Activated CD8-positive, alpha-beta memory T cell treated with anti-CD3 and anti-CD28 coated beads, Interleukin-2, amount 10 ng/mL, durations not matched to agents 7 days and 5 days (primary cell): Measurements from ENCODE around the gene TOMM40L. TPM values are rescaled to one million over a fixed set of nuclear protein-coding genes. Genes with fewer than 3 reads are reported as not detected.
"Not testable (repeated sequence)": the region's sequence is repeated elsewhere in the genome, so short reads cannot be mapped to it uniquely, and the experiment has no call there.

Source experiments
- ATAC-seq: fragments of 150-1000 bp; cut with Tn5 transposase; one replicate; pipeline ENCODE4 v1.10.0; 2021; ENCODE audit warnings: moderate library complexity
- CTCF ChIA-PET: fragments of 350-600 bp; sonication (Branson Sonifier 250); formaldehyde crosslinking; loops from one replicate; lab custom pipeline; 2021; ENCODE audit warnings: antibody characterized with exemption; lab: Charles Lee
- DNase-seq: peaks from one replicate; pipeline ENCODE4 v3.0.0-alpha.2; 2020
- H3K27ac Mint-ChIP-seq: one replicate; pipeline ENCODE4 v1.8.0; 2021; ENCODE audit warnings: mild to moderate bottlenecking, mixed read lengths
- H3K27me3 Mint-ChIP-seq: one replicate; pipeline ENCODE4 v1.8.0; 2021; ENCODE audit warnings: mixed read lengths
- H3K36me3 Mint-ChIP-seq: one replicate; pipeline ENCODE4 v1.8.0; 2021; ENCODE audit warnings: mild to moderate bottlenecking, mixed read lengths
- H3K4me1 Mint-ChIP-seq: one replicate; pipeline ENCODE4 v1.8.0; 2021; ENCODE audit warnings: mixed read lengths
- H3K4me3 Mint-ChIP-seq: one replicate; pipeline ENCODE4 v1.8.0; 2021; ENCODE audit warnings: mild to moderate bottlenecking, moderate library complexity, mixed read lengths
- H3K9me3 Mint-ChIP-seq: one replicate; pipeline ENCODE4 v1.8.0; 2022; ENCODE audit warnings: low read depth, mixed read lengths
- total RNA-seq, 2 experiments: library from RNA; stranded (reverse); gene quantifications; one replicate each; pipeline ENCODE4 v1.2.3, GENCODE V29; 2021

Gene TOMM40L
- total RNA-seq, 2 experiments from 2014 or later, result 19.4 to 27.6 TPM

- Mint-ChIP-seq H3K9me3 (no peaks in the 10 kb centered on the region), H3K27ac (peak overlapping the region; percentile 25), H3K27me3 (no peaks in the 10 kb centered on the region), H3K4me1 (peaks cover 32% of the 10 kb centered on the region), H3K4me3 (no peak overlapping the region), H3K36me3 (peaks cover 20% of the 10 kb centered on the region)
- DNase-seq (no peak), ATAC-seq (no peak)
- CTCF ChIA-PET, result interaction anchor here (0.7 to 5.3 kb wide), 6 partner anchors 8 to 164 kb away, joined by 3 to 26 read pairs (median 10); partner anchors contain the start of genes NDUFS2 and TOMM40L
Observed at GRCh38 chr1:161217831-161218230, 8.0 kb upstream of the TOMM40L start.

GRCh38 chr1:161218301-161219077 is 7.4 kb upstream of the TOMM40L start:
- no peak overlapping the region for H3K27ac Mint-ChIP-seq
- H3K36me3 Mint-ChIP-seq, result peaks cover 15% of the 10 kb centered on the region
- ATAC-seq (no peak), DNase-seq (no peak)
- H3K4me1 Mint-ChIP-seq, result peaks cover 32% of the 10 kb centered on the region
- H3K9me3 Mint-ChIP-seq, result no peaks in the 10 kb centered on the region
- no peaks in the 10 kb centered on the region for H3K27me3 Mint-ChIP-seq
- CTCF ChIA-PET, result interaction anchor here (0.6 to 10.9 kb wide), 6 partner anchors 8 to 121 kb away, joined by 3 to 110 read pairs (median 11); partner anchors contain the start of gene NDUFS2
- H3K4me3 Mint-ChIP-seq, result no peak overlapping the region

- no peaks in the 10 kb centered on the region for H3K9me3 Mint-ChIP-seq
Observed at GRCh38 chr1:161219078-161219892, 6.6 kb upstream of the TOMM40L start.

GRCh38 chr1:161220002-161220401 is 5.9 kb upstream of the TOMM40L start:
- H3K4me1 Mint-ChIP-seq, result peaks cover 29% of the 10 kb centered on the region

More at GRCh38 chr1:161219078-161219892, 6.6 kb upstream of the TOMM40L start:
- DNase-seq (no peak), ATAC-seq (no peak)
- no peak overlapping the region for H3K27ac Mint-ChIP-seq
- CTCF ChIA-PET, result interaction anchor here (0.8 to 10.9 kb wide), 7 partner anchors 9 to 162 kb away, joined by 3 to 110 read pairs (median 10); partner anchors contain the start of gene NDUFS2
- no peaks in the 10 kb centered on the region for H3K27me3 Mint-ChIP-seq
- peaks cover 32% of the 10 kb centered on the region for H3K4me1 Mint-ChIP-seq
- peaks cover 7% of the 10 kb centered on the region for H3K36me3 Mint-ChIP-seq
- H3K4me3 Mint-ChIP-seq, result no peak overlapping the region

GRCh38 chr1:161222175-161223019 is 3.5 kb upstream of the TOMM40L start:
- no peaks in the 10 kb centered on the region for H3K27me3 Mint-ChIP-seq
- H3K4me1 Mint-ChIP-seq, result peaks cover 32% of the 10 kb centered on the region
- no peaks in the 10 kb centered on the region for H3K36me3 Mint-ChIP-seq
- H3K9me3 Mint-ChIP-seq, result no peaks in the 10 kb centered on the region
- no peak for ATAC-seq
- DNase-seq, result no peak
- H3K27ac Mint-ChIP-seq, result no peak overlapping the region
- no peak overlapping the region for H3K4me3 Mint-ChIP-seq
- CTCF ChIA-PET, result interaction anchor here (0.6 to 11.7 kb wide), 6 partner anchors 12 to 163 kb away, joined by 3 to 215 read pairs (median 4); no protein-coding TSS in a partner anchor

More at GRCh38 chr1:161220002-161220401, 5.9 kb upstream of the TOMM40L start:
- Mint-ChIP-seq H3K4me3 (no peak overlapping the region), H3K36me3 (peaks cover 3% of the 10 kb centered on the region), H3K27me3 (no peaks in the 10 kb centered on the region), H3K9me3 (no peaks in the 10 kb centered on the region), H3K27ac (no peak overlapping the region)
- DNase-seq (no peak), ATAC-seq (no peak)
- CTCF ChIA-PET, result interaction anchor here (1.0 to 10.9 kb wide), 6 partner anchors 9 to 86 kb away, joined by 3 to 110 read pairs (median 11); partner anchors contain the start of gene NDUFS2

- H3K4me3 Mint-ChIP-seq, result no peak overlapping the region
- H3K9me3 Mint-ChIP-seq, result no peaks in the 10 kb centered on the region
- H3K27me3 Mint-ChIP-seq, result no peaks in the 10 kb centered on the region
- DNase-seq (no peak), ATAC-seq (no peak)
- H3K36me3 Mint-ChIP-seq, result peaks cover 1% of the 10 kb centered on the region
- peaks cover 32% of the 10 kb centered on the region for H3K4me1 Mint-ChIP-seq
- CTCF ChIA-PET, result interaction anchor here (1.0 to 11.7 kb wide), 8 partner anchors 13 to 161 kb away, joined by 3 to 215 read pairs (median 50); partner anchors contain the start of genes CFAP126, NDUFS2 and PPOX
- H3K27ac Mint-ChIP-seq, result no peak overlapping the region
Observed at GRCh38 chr1:161223805-161224694, 1.8 kb upstream of the TOMM40L start.

GRCh38 chr1:161224695-161225087 is 1.2 kb upstream of the TOMM40L start:
- H3K27me3 Mint-ChIP-seq, H3K4me3 Mint-ChIP-seq, H3K36me3 Mint-ChIP-seq, ATAC-seq, H3K9me3 Mint-ChIP-seq, H3K27ac Mint-ChIP-seq, DNase-seq: not testable (repeated sequence)
- peaks cover 32% of the 10 kb centered on the region for H3K4me1 Mint-ChIP-seq
- CTCF ChIA-PET, result interaction anchor here (0.6 to 11.7 kb wide), 12 partner anchors 8 to 160 kb away, joined by 4 to 215 read pairs (median 24); partner anchors contain the start of genes CFAP126, FCER1G, NDUFS2 and PPOX

GRCh38 chr1:161225178-161225533 is 704 bp upstream of the TOMM40L start:
- no peaks in the 10 kb centered on the region for H3K27me3 Mint-ChIP-seq
- CTCF ChIA-PET, result interaction anchor here (0.6 to 11.7 kb wide), 37 partner anchors 9 to 514 kb away, joined by 3 to 215 read pairs (median 6); partner anchors contain the start of genes ADAMTS4, B4GALT3, CFAP126 and FCER1G
- H3K4me3 Mint-ChIP-seq, result peak overlapping the region; percentile 95
- DNase-seq, result no peak
- H3K9me3 Mint-ChIP-seq, result no peaks in the 10 kb centered on the region
- H3K4me1 Mint-ChIP-seq, result peaks cover 32% of the 10 kb centered on the region
- no peak for ATAC-seq
- H3K27ac Mint-ChIP-seq, result peak overlapping the region; percentile 93
- H3K36me3 Mint-ChIP-seq, result peaks cover 2% of the 10 kb centered on the region

GRCh38 chr1:161226320-161226711 is 456 bp downstream of the TOMM40L start:
- Mint-ChIP-seq H3K27ac (peak overlapping the region; percentile 93), H3K27me3 (no peaks in the 10 kb centered on the region), H3K4me1 (peaks cover 33% of the 10 kb centered on the region), H3K4me3 (peak overlapping the region; percentile 95), H3K36me3 (peaks cover 3% of the 10 kb centered on the region), H3K9me3 (no peaks in the 10 kb centered on the region)
- no peak for ATAC-seq
- peak; percentile 49 for DNase-seq
- CTCF ChIA-PET, result interaction anchor here (0.6 to 11.7 kb wide), 31 partner anchors 10 to 513 kb away, joined by 3 to 215 read pairs (median 9); partner anchors contain the start of genes ADAMTS4, B4GALT3, CFAP126 and FCER1G

GRCh38 chr1:161226759-161227158 is 899 bp downstream of the TOMM40L start:
- DNase-seq (no peak), ATAC-seq (no peak)
- peaks cover 32% of the 10 kb centered on the region for H3K4me1 Mint-ChIP-seq
- CTCF ChIA-PET, result interaction anchor here (0.8 to 11.7 kb wide), 17 partner anchors 10 to 174 kb away, joined by 3 to 215 read pairs (median 20); partner anchors contain the start of genes ADAMTS4, CFAP126, FCER1G and NDUFS2
- peak overlapping the region; percentile 95 for H3K4me3 Mint-ChIP-seq
- H3K27me3 Mint-ChIP-seq, result no peaks in the 10 kb centered on the region
- H3K27ac Mint-ChIP-seq, result peak overlapping the region; percentile 93
- H3K9me3 Mint-ChIP-seq, result no peaks in the 10 kb centered on the region
- H3K36me3 Mint-ChIP-seq, result peaks cover 3% of the 10 kb centered on the region

- Mint-ChIP-seq H3K36me3 (peaks cover 3% of the 10 kb centered on the region), H3K9me3 (no peaks in the 10 kb centered on the region), H3K4me3 (peak overlapping the region; percentile 95), H3K27ac (peak overlapping the region; percentile 93), H3K4me1 (peaks cover 30% of the 10 kb centered on the region), H3K27me3 (no peaks in the 10 kb centered on the region)
- ATAC-seq (peak; percentile 40), DNase-seq (peak; percentile 92)
- CTCF ChIA-PET, result interaction anchor here (0.8 to 11.7 kb wide), 18 partner anchors 9 to 173 kb away, joined by 3 to 215 read pairs (median 13); partner anchors contain the start of genes B4GALT3, CFAP126, NDUFS2 and PPOX
Observed at GRCh38 chr1:161227196-161227871, 1.5 kb downstream of the TOMM40L start.
